HG02759 (cell line): ENCODE measurements around the gene ADK.
"Not testable (repeated sequence)": the region's sequence is repeated elsewhere in the genome, so short reads cannot be mapped to it uniquely, and the experiment has no call there.

Experiments
- ATAC-seq: cut with Tn5 transposase; IDR thresholded peaks from one replicate; pipeline ENCODE4 v1.9.1; 2021; ENCODE audit warnings: mild to moderate bottlenecking, moderate library complexity; ENCODE audit not compliant: unreplicated experiment

The ADK gene

GRCh38 chr10:74150990-74151878 lies at the start of gene ADK:
TSS of gene ADK (plus strand) at chr10:74151221. CDS start at chr10:74151279, 58 bp downstream.
- ATAC-seq, result peak; percentile 82

GRCh38 chr10:74103560-74104258 lies 47.3 kb upstream of the ADK start:
- no peak for ATAC-seq

GRCh38 chr10:74104480-74104879 lies 46.5 kb upstream of the ADK start:
- no peak for ATAC-seq

- no peak for ATAC-seq
These were observed 46.0 kb upstream of the ADK start for GRCh38 chr10:74104996-74105395.

GRCh38 chr10:74107391-74107790 lies 43.6 kb upstream of the ADK start:
- ATAC-seq, result no peak

GRCh38 chr10:74109452-74109851 lies 41.6 kb upstream of the ADK start:
- no peak for ATAC-seq

GRCh38 chr10:74110120-74110519 lies 40.9 kb upstream of the ADK start:
- ATAC-seq, result no peak

GRCh38 chr10:74111799-74112198 lies 39.2 kb upstream of the ADK start:
- no peak for ATAC-seq

GRCh38 chr10:74113546-74113945 lies 37.5 kb upstream of the ADK start:
- ATAC-seq, result no peak

GRCh38 chr10:74114041-74114448 lies 37.0 kb upstream of the ADK start:
- no peak for ATAC-seq

- peak; percentile 52 for ATAC-seq
These were observed 33.3 kb upstream of the ADK start for GRCh38 chr10:74117738-74118137.

- no peak for ATAC-seq
These were observed 32.2 kb upstream of the ADK start for GRCh38 chr10:74118804-74119203.

GRCh38 chr10:74120911-74121310 lies 30.1 kb upstream of the ADK start:
- no peak for ATAC-seq

- ATAC-seq, result no peak
These were observed 29.7 kb upstream of the ADK start for GRCh38 chr10:74121368-74121767.

GRCh38 chr10:74122060-74122459 lies 29.0 kb upstream of the ADK start:
- no peak for ATAC-seq

- no peak for ATAC-seq
These were observed 27.9 kb upstream of the ADK start for GRCh38 chr10:74123081-74123480.

GRCh38 chr10:74133923-74134820 lies 16.8 kb upstream of the ADK start:
- ATAC-seq, result no peak

GRCh38 chr10:74135452-74135851 lies 15.6 kb upstream of the ADK start:
- ATAC-seq, result no peak

GRCh38 chr10:74137992-74138391 lies 13.0 kb upstream of the ADK start:
- ATAC-seq, result no peak

- not testable (repeated sequence) for ATAC-seq
These were observed 12.4 kb upstream of the ADK start for GRCh38 chr10:74138596-74138995.

GRCh38 chr10:74139981-74140380 lies 11.0 kb upstream of the ADK start:
- ATAC-seq, result no peak
